ENCODE measurements around the gene TFPI.
"Not testable (repeated sequence)": the region's sequence is repeated elsewhere in the genome, so short reads cannot be mapped to it uniquely, and the experiment has no call there.

Gene TFPI

DNA sequence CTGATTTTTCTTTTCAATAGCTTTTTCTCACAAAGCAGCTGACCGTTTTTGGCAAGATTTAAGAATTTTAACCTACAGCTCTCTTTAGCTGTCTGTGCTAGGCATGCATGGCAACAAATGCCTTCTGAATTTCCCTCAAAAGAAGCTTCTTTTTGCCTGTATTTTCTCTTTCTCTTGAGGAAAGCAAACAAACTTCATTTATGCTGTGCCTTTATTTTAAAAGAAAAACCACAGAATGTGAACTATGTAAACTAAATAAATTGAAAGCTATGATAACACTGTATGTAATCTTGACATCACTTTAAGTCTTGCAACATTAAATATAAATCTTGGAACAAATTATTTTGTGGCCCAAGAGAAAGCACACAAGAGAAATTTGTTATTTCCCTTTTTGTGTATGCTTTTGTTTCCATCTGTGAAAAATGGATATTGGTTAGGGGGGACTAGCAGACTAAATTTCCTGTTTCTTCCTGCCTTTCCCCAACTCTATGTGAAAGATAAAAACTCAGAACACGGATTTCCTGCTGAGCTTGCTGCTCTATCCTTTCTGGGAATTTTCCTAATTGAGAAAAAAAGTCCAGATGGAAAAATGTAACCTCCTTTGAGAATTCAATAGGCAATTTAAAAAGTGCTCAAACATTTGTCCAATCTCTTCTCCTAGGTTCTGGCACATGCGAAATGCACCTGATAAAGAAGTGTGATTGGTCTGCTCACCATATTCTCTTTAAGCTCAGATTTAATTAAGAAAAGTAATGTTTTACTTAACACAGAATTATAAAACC is 20.9 kb upstream of the TFPI start:
- Histone ChIP-seq H3K4me3 (ENCODE audit: low read depth in 1 of 2, low read length in 2 of 2) (no peak overlapping the region), H3K27me3 (ENCODE audit: control insufficient read depth in 1 of 2, insufficient read depth in 2 of 2, low read length in 2 of 2) (no peaks in the 10 kb centered on the region), H3K9ac (ENCODE audit: low read length) (no peak overlapping the region), H3K36me3 (ENCODE audit: insufficient read depth, low read length) (no peaks in the 10 kb centered on the region), H3K4me1 (ENCODE audit: insufficient read depth, low read length) (no peaks in the 10 kb centered on the region), H3K27ac (ENCODE audit: low read depth, low read length) (no peak overlapping the region), H3K9me3 (ENCODE audit: low read length) (no peaks in the 10 kb centered on the region)

GRCh38 chr2:187573722-187574121 is 19.5 kb upstream of the TFPI start:
- H3K4me1 ChIP-seq (ENCODE audit: insufficient read depth, low read length), result no peaks in the 10 kb centered on the region
- H3K36me3 ChIP-seq (ENCODE audit: insufficient read depth, low read length), result no peaks in the 10 kb centered on the region
- H3K27ac ChIP-seq (ENCODE audit: low read depth, low read length), result no peak overlapping the region
- H3K9me3 ChIP-seq (ENCODE audit: low read length), result no peaks in the 10 kb centered on the region
- H3K9ac ChIP-seq (ENCODE audit: low read length), result no peak overlapping the region
- H3K27me3 ChIP-seq (ENCODE audit: control insufficient read depth in 1 of 2, insufficient read depth in 2 of 2, low read length in 2 of 2), result no peaks in the 10 kb centered on the region
- H3K4me3 ChIP-seq (ENCODE audit: low read depth in 1 of 2, low read length in 2 of 2), result no peak overlapping the region

DNA sequence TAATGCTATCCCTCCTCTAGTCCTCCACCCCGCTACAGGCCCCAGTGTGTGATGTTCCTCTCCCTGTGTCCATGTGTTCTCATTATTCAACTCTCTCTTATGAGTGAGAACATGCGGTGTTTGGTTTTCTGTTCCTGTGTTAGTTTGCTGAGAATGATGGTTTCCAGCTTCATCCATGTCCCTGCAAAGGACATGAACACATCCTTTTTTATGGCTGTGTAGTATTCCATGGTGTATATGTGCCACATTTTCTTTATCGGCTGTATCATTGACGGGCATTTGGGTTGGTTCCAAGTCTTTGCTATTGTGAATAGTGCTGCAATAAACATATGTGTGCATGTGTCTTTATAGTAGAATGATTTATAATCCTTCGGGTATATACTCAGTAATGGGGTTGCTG is 17.8 kb upstream of the TFPI start:
- not testable (repeated sequence) for H3K36me3 ChIP-seq (ENCODE audit: insufficient read depth, low read length); H3K9ac ChIP-seq (ENCODE audit: low read length); H3K4me1 ChIP-seq (ENCODE audit: insufficient read depth, low read length); H3K27me3 ChIP-seq (ENCODE audit: control insufficient read depth in 1 of 2, insufficient read depth in 2 of 2, low read length in 2 of 2); H3K27ac ChIP-seq (ENCODE audit: low read depth, low read length); H3K4me3 ChIP-seq (ENCODE audit: low read depth in 1 of 2, low read length in 2 of 2); H3K9me3 ChIP-seq (ENCODE audit: low read length)

GRCh38 chr2:187569571-187569970 is 15.3 kb upstream of the TFPI start:
- no peak overlapping the region for H3K27ac ChIP-seq (ENCODE audit: low read depth, low read length)
- H3K4me1 ChIP-seq (ENCODE audit: insufficient read depth, low read length), result no peaks in the 10 kb centered on the region
- no peak overlapping the region for H3K4me3 ChIP-seq (ENCODE audit: low read depth in 1 of 2, low read length in 2 of 2)
- no peaks in the 10 kb centered on the region for H3K27me3 ChIP-seq (ENCODE audit: control insufficient read depth in 1 of 2, insufficient read depth in 2 of 2, low read length in 2 of 2)
- no peaks in the 10 kb centered on the region for H3K9me3 ChIP-seq (ENCODE audit: low read length)
- no peaks in the 10 kb centered on the region for H3K36me3 ChIP-seq (ENCODE audit: insufficient read depth, low read length)
- no peak overlapping the region for H3K9ac ChIP-seq (ENCODE audit: low read length)

DNA sequence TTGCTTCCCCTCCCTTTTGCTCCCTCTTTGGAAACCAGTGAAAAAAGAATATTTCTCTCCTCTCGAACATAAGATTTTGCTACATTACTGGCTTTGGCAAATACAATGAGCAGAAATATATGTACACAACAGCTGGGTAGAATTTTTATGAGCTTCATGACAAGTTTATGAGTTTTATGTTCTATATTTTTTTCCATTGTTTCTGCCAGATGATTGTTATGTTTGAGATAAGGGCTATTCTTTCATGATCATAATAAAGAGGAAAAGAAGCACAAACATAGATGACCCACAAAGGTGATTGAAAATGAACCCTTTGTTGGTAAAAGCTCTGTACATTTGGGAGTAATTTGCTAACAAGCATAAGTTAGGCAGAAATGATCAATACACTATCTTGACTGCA is 14.8 kb upstream of the TFPI start:
- Histone ChIP-seq H3K27ac (ENCODE audit: low read depth, low read length) (no peak overlapping the region), H3K27me3 (ENCODE audit: control insufficient read depth in 1 of 2, insufficient read depth in 2 of 2, low read length in 2 of 2) (no peaks in the 10 kb centered on the region), H3K36me3 (ENCODE audit: insufficient read depth, low read length) (no peaks in the 10 kb centered on the region), H3K4me3 (ENCODE audit: low read depth in 1 of 2, low read length in 2 of 2) (no peak overlapping the region), H3K4me1 (ENCODE audit: insufficient read depth, low read length) (no peaks in the 10 kb centered on the region), H3K9me3 (ENCODE audit: low read length) (no peaks in the 10 kb centered on the region), H3K9ac (ENCODE audit: low read length) (no peak overlapping the region)

DNA sequence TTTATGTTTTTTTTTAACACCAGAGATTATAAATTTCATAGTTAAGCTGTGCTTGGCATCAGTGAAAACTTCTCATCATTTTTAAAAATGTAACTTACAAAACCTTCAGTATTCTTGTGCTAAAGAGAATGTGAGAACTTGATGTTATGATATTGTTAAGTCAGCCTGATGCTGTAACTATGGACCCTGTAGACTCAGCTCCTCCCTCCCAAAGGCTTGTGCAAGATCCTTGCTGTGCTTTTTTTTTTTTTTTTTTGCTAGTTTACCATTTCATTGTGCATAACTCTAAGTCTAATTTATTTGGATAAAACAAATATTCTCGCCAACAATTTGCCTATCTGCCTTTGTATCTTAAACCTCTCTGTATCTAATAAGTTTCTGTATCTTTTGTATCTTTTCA is 12.9 kb upstream of the TFPI start:
- no peak overlapping the region for H3K27ac ChIP-seq (ENCODE audit: low read depth, low read length)
- no peaks in the 10 kb centered on the region for H3K9me3 ChIP-seq (ENCODE audit: low read length)

GRCh38 chr2:187566712-187567111 is 12.5 kb upstream of the TFPI start:
- no peak overlapping the region for H3K9ac ChIP-seq (ENCODE audit: low read length)
- no peak overlapping the region for H3K27ac ChIP-seq (ENCODE audit: low read depth, low read length)
- H3K27me3 ChIP-seq (ENCODE audit: control insufficient read depth in 1 of 2, insufficient read depth in 2 of 2, low read length in 2 of 2), result no peaks in the 10 kb centered on the region
- H3K4me1 ChIP-seq (ENCODE audit: insufficient read depth, low read length), result no peaks in the 10 kb centered on the region
- no peak overlapping the region for H3K4me3 ChIP-seq (ENCODE audit: low read depth in 1 of 2, low read length in 2 of 2)
- H3K9me3 ChIP-seq (ENCODE audit: low read length), result no peaks in the 10 kb centered on the region
- no peaks in the 10 kb centered on the region for H3K36me3 ChIP-seq (ENCODE audit: insufficient read depth, low read length)

More for the DNA sequence above, 12.9 kb upstream of the TFPI start:
- Histone ChIP-seq H3K36me3 (ENCODE audit: insufficient read depth, low read length) (no peaks in the 10 kb centered on the region), H3K4me3 (ENCODE audit: low read depth in 1 of 2, low read length in 2 of 2) (no peak overlapping the region), H3K27me3 (ENCODE audit: control insufficient read depth in 1 of 2, insufficient read depth in 2 of 2, low read length in 2 of 2) (no peaks in the 10 kb centered on the region), H3K4me1 (ENCODE audit: insufficient read depth, low read length) (no peaks in the 10 kb centered on the region), H3K9ac (ENCODE audit: low read length) (no peak overlapping the region)

DNA sequence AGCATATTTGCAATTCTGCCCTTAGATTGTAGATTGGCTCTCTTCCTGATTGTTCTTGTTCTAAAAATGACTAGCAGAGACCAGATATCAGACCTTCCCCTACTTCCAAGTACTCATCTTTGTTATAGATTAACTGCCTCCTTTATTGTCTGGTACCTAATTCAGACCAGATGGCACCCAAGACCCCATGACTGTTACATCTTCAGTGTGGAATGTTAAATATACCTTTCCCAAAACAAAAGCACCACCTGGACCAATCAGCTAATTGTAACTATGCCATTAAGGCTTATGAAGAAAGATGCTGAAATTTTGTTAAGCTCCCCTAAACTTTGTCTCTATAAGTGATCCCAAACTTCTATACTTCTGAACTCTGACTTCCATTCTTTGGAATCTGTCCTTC is 12.0 kb upstream of the TFPI start:
- Histone ChIP-seq H3K9ac (ENCODE audit: low read length) (no peak overlapping the region), H3K4me1 (ENCODE audit: insufficient read depth, low read length) (no peaks in the 10 kb centered on the region), H3K9me3 (ENCODE audit: low read length) (no peaks in the 10 kb centered on the region), H3K27me3 (ENCODE audit: control insufficient read depth in 1 of 2, insufficient read depth in 2 of 2, low read length in 2 of 2) (no peaks in the 10 kb centered on the region), H3K36me3 (ENCODE audit: insufficient read depth, low read length) (no peaks in the 10 kb centered on the region), H3K27ac (ENCODE audit: low read depth, low read length) (no peak overlapping the region), H3K4me3 (ENCODE audit: low read depth in 1 of 2, low read length in 2 of 2) (no peak overlapping the region)

- not testable (repeated sequence) for H3K9me3 ChIP-seq (ENCODE audit: low read length); H3K4me1 ChIP-seq (ENCODE audit: insufficient read depth, low read length); H3K36me3 ChIP-seq (ENCODE audit: insufficient read depth, low read length); H3K27ac ChIP-seq (ENCODE audit: low read depth, low read length); H3K27me3 ChIP-seq (ENCODE audit: control insufficient read depth in 1 of 2, insufficient read depth in 2 of 2, low read length in 2 of 2); H3K4me3 ChIP-seq (ENCODE audit: low read depth in 1 of 2, low read length in 2 of 2); H3K9ac ChIP-seq (ENCODE audit: low read length)
Measured at GRCh38 chr2:187565618-187566017, 11.4 kb upstream of the TFPI start.

DNA sequence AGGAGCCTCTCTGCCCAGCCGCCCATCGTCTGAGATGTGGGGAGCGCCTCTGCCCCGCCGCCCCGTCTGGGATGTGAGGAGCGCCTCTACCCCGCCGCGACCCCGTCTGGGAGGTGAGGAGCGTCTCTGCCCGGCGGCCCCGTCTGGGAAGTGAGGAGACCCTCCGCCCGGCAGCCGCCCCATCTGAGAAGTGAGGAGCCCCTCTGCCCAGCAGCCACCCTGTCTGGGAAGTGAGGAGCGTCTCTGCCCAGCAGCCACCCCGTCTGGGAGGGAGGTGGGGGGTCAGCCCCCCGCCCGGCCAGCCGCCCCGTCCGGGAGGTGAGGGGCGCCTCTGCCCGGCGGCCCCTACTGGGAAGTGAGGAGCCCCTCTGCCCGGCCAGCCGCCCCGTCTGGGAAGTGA is 2.3 kb upstream of the TFPI start:
- not testable (repeated sequence) for H3K9ac ChIP-seq (ENCODE audit: low read length); H3K4me1 ChIP-seq (ENCODE audit: insufficient read depth, low read length); H3K27ac ChIP-seq (ENCODE audit: low read depth, low read length); H3K9me3 ChIP-seq (ENCODE audit: low read length); H3K36me3 ChIP-seq (ENCODE audit: insufficient read depth, low read length); H3K27me3 ChIP-seq (ENCODE audit: control insufficient read depth in 1 of 2, insufficient read depth in 2 of 2, low read length in 2 of 2); H3K4me3 ChIP-seq (ENCODE audit: low read depth in 1 of 2, low read length in 2 of 2)

DNA sequence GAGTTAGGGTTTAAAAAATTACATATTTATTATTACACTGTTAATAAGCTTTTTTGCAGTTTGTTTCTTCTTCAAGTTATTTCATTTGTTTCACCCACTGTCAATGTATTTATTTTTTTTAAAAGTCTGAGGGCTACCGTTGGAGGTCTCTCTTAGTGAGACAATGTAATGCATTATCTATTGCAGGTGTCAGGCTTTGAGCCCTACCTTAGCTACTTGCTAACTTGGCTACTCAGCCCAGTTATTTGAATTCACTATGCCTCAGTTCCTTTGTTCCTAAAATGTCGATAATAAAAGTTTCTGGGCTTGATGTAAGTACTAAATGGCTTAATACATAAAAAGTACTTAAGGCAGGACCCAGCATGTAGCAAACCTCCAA is 458 bp upstream of the TFPI start:
- Histone ChIP-seq H3K27me3 (ENCODE audit: control insufficient read depth in 1 of 2, insufficient read depth in 2 of 2, low read length in 2 of 2) (no peaks in the 10 kb centered on the region), H3K9ac (ENCODE audit: low read length) (no peak overlapping the region), H3K9me3 (ENCODE audit: low read length) (no peaks in the 10 kb centered on the region), H3K4me1 (ENCODE audit: insufficient read depth, low read length) (no peaks in the 10 kb centered on the region), H3K36me3 (ENCODE audit: insufficient read depth, low read length) (no peaks in the 10 kb centered on the region), H3K4me3 (ENCODE audit: low read depth in 1 of 2, low read length in 2 of 2) (no peak overlapping the region), H3K27ac (ENCODE audit: low read depth, low read length) (no peak overlapping the region)

GRCh38 chr2:187552828-187553681 is 1.2 kb downstream of the TFPI start:
- no peaks in the 10 kb centered on the region for H3K4me1 ChIP-seq (ENCODE audit: insufficient read depth, low read length)
- H3K9me3 ChIP-seq (ENCODE audit: low read length), result no peaks in the 10 kb centered on the region
- no peaks in the 10 kb centered on the region for H3K36me3 ChIP-seq (ENCODE audit: insufficient read depth, low read length)
- H3K27me3 ChIP-seq (ENCODE audit: control insufficient read depth in 1 of 2, insufficient read depth in 2 of 2, low read length in 2 of 2), result no peaks in the 10 kb centered on the region
- peak overlapping the region in 1 of 2 donors; percentile 58 for H3K4me3 ChIP-seq (ENCODE audit: low read depth in 1 of 2, low read length in 2 of 2)
- no peak overlapping the region for H3K9ac ChIP-seq (ENCODE audit: low read length)
- H3K27ac ChIP-seq (ENCODE audit: low read depth, low read length), result no peak overlapping the region
